ENCODE measurements around the gene TMEM82. TPM values are rescaled to one million over a fixed set of nuclear protein-coding genes. Genes with fewer than 3 reads are reported as not detected.

Gene TMEM82
- total and polyA plus RNA-seq, 2 experiments from 2014 or later: 0.42 TPM; not detected in 1

DNA sequence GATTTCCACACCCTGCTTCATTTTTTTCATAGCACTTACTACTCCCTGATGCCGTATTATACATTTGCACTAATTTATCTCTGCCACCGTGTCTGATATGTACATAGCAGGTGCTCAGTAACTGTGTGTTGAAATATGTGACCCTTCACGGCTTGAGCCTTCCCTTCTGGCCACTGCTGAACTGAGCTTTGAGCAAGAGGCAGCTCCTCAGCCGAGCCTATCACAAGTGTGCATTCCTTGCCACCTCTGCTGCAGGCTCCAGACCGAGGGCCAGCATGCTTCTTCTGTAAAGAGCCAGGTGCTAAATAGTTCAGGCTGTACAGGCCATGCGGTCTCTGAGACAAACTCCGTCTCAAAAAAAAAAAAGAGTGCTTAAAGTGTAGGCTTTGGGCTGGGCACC is 35.5 kb upstream of the TMEM82 start:
- H3K4me3 Mint-ChIP-seq: no peak overlapping the region
- ATAC-seq: no peak
- H2AFZ ChIP-seq: no peak overlapping the region
- no peak overlapping the region for H3K4me3 ChIP-seq
- H3K79me2 ChIP-seq (replicated peaks; ENCODE audit: insufficient read depth): peaks cover 12% of the 10 kb centered on the region; the same call in 1 of the 2 replicates
- peaks cover 2% of the 10 kb centered on the region; the same call in 2 of the 3 replicates for H3K36me3 Mint-ChIP-seq (ENCODE audit: low read depth)
- DNase-seq (ENCODE audit: low spot score): no peak
- 0 out of 2 replicates have a peak, but pooled peaks cover 3% of the 10 kb centered on the region for H3K4me1 ChIP-seq (ENCODE audit: insufficient read depth)
- H3K36me3 ChIP-seq (ENCODE audit: insufficient read depth): no peaks in the 10 kb centered on the region
- H3K27me3 ChIP-seq (ENCODE audit: insufficient read depth): no peaks in the 10 kb centered on the region
- H3F3A ChIP-seq (replicated peaks; ENCODE audit: low read depth): 0 out of 2 replicates have a peak, but pooled peaks cover 8% of the 10 kb centered on the region
- H3K27ac ChIP-seq (ENCODE audit: low read depth): no peak overlapping the region
- H3K27me3 Mint-ChIP-seq (ENCODE audit: insufficient read depth, low read depth, poor library complexity): peaks cover 11% of the 10 kb centered on the region
- H4K20me1 ChIP-seq (replicated peaks; ENCODE audit: insufficient read depth): peaks cover 20% of the 10 kb centered on the region
- TF ChIP-seq, protein P1, sequence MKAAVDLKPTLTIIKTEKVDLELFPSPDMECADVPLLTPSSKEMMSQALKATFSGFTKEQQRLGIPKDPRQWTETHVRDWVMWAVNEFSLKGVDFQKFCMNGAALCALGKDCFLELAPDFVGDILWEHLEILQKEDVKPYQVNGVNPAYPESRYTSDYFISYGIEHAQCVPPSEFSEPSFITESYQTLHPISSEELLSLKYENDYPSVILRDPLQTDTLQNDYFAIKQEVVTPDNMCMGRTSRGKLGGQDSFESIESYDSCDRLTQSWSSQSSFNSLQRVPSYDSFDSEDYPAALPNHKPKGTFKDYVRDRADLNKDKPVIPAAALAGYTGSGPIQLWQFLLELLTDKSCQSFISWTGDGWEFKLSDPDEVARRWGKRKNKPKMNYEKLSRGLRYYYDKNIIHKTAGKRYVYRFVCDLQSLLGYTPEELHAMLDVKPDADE (IDR thresholded peaks at IDR 0.05): no peak
- TF ChIP-seq EZH2phosphoT487 (IDR thresholded peaks at IDR 0.05; ENCODE audit: unreplicated experiment): no peak
- peaks cover 4% of the 10 kb centered on the region; the same call in 2 of the 3 replicates for H3K4me1 Mint-ChIP-seq
- H3K9me2 ChIP-seq (ENCODE audit: insufficient read depth): no peaks in the 10 kb centered on the region
- H3K27ac Mint-ChIP-seq: no peak overlapping the region
- no peaks in the 10 kb centered on the region for H3K9me3 Mint-ChIP-seq
- H3K4me2 ChIP-seq: no peak overlapping the region

DNA sequence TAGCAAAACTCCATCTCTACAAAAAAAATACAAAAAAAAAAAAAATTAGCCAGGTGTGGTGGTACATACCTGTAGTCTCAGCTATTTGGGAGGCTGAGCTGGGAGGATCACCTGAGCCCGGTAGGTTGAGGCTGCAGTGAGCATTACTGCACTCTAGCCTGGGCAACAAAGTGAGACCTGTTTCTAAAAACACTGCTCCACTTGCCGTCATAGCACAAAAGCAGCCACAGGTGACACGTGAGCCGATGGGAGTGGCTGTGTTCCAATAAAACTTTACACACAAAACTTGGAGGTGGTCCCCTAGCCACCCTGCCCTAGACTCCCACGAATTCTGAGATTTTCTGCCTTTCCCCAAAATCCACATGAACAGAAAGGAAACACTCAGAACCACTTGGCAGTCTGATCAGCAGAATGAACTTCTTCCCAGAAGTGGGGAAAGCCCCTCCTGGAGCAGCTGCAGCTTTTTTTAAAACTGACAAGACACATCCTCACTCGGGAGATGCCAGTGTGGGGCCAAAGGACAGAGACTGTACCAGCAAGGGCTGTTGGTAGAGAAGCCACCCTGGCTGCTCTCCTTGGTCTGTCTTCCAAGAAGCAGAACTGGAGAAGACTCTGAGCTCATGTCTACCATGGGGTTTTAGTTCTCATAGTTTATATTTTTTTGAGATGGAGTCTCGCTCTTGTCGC is 34.9 kb upstream of the TMEM82 start:
- H3K27ac ChIP-seq (ENCODE audit: low read depth): no peak overlapping the region
- H3K4me3 ChIP-seq: no peak overlapping the region
- Mint-ChIP-seq H3K4me3 (no peak overlapping the region), H3K4me1 (peaks cover 4% of the 10 kb centered on the region; the same call in 2 of the 3 replicates), H3K27me3 (ENCODE audit: insufficient read depth, low read depth, poor library complexity) (peaks cover 11% of the 10 kb centered on the region), H3K9me3 (no peaks in the 10 kb centered on the region), H3K27ac (no peak overlapping the region), H3K36me3 (ENCODE audit: low read depth) (peaks cover 2% of the 10 kb centered on the region; the same call in 2 of the 3 replicates)
- no peaks in the 10 kb centered on the region for H3K36me3 ChIP-seq (ENCODE audit: insufficient read depth)
- DNase-seq (ENCODE audit: low spot score) (no peak), ATAC-seq (no peak)
- peaks cover 9% of the 10 kb centered on the region; the same call in 1 of the 2 replicates for H3K79me2 ChIP-seq (replicated peaks; ENCODE audit: insufficient read depth)
- H4K20me1 ChIP-seq (replicated peaks; ENCODE audit: insufficient read depth): peaks cover 20% of the 10 kb centered on the region
- H3K27me3 ChIP-seq (ENCODE audit: insufficient read depth): no peaks in the 10 kb centered on the region
- 0 out of 2 replicates have a peak, but pooled peaks cover 3% of the 10 kb centered on the region for H3K4me1 ChIP-seq (ENCODE audit: insufficient read depth)
- no peaks in the 10 kb centered on the region for H3K9me2 ChIP-seq (ENCODE audit: insufficient read depth)
- no peak overlapping the region for H2AFZ ChIP-seq
- 0 out of 2 replicates have a peak, but pooled peaks cover 8% of the 10 kb centered on the region for H3F3A ChIP-seq (replicated peaks; ENCODE audit: low read depth)
- H3K4me2 ChIP-seq: no peak overlapping the region
- TF ChIP-seq NANOG (IDR thresholded peaks at IDR 0.05; ENCODE audit: borderline replicate concordance) (no peak), POLR2AphosphoS5 (IDR thresholded peaks at IDR 0.05; ENCODE audit: low read depth) (no peak), ZNF114 (CRISPR knock-in tag; IDR thresholded peaks at IDR 0.05) (no peak), STAT1 (IDR thresholded peaks at IDR 0.05; ENCODE audit: unreplicated experiment) (no peak), JUNB (IDR thresholded peaks at IDR 0.05; ENCODE audit: unreplicated experiment) (no peak), CREB1 (CRISPR knock-in tag; IDR thresholded peaks at IDR 0.05; ENCODE audit: low read depth) (no peak), ZNF331 (CRISPR knock-in tag; IDR thresholded peaks at IDR 0.05; ENCODE audit: low read depth) (no peak)
- TF ChIP-seq, protein P2, sequence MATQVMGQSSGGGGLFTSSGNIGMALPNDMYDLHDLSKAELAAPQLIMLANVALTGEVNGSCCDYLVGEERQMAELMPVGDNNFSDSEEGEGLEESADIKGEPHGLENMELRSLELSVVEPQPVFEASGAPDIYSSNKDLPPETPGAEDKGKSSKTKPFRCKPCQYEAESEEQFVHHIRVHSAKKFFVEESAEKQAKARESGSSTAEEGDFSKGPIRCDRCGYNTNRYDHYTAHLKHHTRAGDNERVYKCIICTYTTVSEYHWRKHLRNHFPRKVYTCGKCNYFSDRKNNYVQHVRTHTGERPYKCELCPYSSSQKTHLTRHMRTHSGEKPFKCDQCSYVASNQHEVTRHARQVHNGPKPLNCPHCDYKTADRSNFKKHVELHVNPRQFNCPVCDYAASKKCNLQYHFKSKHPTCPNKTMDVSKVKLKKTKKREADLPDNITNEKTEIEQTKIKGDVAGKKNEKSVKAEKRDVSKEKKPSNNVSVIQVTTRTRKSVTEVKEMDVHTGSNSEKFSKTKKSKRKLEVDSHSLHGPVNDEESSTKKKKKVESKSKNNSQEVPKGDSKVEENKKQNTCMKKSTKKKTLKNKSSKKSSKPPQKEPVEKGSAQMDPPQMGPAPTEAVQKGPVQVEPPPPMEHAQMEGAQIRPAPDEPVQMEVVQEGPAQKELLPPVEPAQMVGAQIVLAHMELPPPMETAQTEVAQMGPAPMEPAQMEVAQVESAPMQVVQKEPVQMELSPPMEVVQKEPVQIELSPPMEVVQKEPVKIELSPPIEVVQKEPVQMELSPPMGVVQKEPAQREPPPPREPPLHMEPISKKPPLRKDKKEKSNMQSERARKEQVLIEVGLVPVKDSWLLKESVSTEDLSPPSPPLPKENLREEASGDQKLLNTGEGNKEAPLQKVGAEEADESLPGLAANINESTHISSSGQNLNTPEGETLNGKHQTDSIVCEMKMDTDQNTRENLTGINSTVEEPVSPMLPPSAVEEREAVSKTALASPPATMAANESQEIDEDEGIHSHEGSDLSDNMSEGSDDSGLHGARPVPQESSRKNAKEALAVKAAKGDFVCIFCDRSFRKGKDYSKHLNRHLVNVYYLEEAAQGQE (IDR thresholded peaks at IDR 0.05; ENCODE audit: unreplicated experiment): no peak
- TF ChIP-seq, protein P3, sequence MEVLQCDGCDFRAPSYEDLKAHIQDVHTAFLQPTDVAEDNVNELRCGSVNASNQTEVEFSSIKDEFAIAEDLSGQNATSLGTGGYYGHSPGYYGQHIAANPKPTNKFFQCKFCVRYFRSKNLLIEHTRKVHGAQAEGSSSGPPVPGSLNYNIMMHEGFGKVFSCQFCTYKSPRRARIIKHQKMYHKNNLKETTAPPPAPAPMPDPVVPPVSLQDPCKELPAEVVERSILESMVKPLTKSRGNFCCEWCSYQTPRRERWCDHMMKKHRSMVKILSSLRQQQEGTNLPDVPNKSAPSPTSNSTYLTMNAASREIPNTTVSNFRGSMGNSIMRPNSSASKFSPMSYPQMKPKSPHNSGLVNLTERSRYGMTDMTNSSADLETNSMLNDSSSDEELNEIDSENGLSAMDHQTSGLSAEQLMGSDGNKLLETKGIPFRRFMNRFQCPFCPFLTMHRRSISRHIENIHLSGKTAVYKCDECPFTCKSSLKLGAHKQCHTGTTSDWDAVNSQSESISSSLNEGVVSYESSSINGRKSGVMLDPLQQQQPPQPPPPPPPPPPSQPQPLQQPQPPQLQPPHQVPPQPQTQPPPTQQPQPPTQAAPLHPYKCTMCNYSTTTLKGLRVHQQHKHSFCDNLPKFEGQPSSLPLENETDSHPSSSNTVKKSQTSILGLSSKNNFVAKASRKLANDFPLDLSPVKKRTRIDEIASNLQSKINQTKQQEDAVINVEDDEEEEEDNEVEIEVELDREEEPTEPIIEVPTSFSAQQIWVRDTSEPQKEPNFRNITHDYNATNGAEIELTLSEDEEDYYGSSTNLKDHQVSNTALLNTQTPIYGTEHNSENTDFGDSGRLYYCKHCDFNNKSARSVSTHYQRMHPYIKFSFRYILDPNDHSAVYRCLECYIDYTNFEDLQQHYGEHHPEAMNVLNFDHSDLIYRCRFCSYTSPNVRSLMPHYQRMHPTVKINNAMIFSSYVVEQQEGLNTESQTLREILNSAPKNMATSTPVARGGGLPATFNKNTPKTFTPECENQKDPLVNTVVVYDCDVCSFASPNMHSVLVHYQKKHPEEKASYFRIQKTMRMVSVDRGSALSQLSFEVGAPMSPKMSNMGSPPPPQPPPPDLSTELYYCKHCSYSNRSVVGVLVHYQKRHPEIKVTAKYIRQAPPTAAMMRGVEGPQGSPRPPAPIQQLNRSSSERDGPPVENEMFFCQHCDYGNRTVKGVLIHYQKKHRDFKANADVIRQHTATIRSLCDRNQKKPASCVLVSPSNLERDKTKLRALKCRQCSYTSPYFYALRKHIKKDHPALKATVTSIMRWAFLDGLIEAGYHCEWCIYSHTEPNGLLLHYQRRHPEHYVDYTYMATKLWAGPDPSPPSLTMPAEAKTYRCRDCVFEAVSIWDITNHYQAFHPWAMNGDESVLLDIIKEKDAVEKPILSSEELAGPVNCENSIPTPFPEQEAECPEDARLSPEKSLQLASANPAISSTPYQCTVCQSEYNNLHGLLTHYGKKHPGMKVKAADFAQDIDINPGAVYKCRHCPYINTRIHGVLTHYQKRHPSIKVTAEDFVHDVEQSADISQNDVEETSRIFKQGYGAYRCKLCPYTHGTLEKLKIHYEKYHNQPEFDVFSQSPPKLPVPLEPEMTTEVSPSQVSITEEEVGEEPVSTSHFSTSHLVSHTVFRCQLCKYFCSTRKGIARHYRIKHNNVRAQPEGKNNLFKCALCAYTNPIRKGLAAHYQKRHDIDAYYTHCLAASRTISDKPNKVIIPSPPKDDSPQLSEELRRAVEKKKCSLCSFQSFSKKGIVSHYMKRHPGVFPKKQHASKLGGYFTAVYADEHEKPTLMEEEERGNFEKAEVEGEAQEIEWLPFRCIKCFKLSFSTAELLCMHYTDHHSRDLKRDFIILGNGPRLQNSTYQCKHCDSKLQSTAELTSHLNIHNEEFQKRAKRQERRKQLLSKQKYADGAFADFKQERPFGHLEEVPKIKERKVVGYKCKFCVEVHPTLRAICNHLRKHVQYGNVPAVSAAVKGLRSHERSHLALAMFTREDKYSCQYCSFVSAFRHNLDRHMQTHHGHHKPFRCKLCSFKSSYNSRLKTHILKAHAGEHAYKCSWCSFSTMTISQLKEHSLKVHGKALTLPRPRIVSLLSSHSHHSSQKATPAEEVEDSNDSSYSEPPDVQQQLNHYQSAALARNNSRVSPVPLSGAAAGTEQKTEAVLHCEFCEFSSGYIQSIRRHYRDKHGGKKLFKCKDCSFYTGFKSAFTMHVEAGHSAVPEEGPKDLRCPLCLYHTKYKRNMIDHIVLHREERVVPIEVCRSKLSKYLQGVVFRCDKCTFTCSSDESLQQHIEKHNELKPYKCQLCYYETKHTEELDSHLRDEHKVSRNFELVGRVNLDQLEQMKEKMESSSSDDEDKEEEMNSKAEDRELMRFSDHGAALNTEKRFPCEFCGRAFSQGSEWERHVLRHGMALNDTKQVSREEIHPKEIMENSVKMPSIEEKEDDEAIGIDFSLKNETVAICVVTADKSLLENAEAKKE (CRISPR knock-in tag; IDR thresholded peaks at IDR 0.05): no peak

Data from GM23338 (cell line).